NAMALWA (cell line): ENCODE measurements around the gene PLA2R1.

Experiments used
- DNase-seq: peaks from one replicate; pipeline ENCODE4 v3.0.0-alpha.2; 2015; ENCODE audit warnings: low spot score

Gene PLA2R1

DNA sequence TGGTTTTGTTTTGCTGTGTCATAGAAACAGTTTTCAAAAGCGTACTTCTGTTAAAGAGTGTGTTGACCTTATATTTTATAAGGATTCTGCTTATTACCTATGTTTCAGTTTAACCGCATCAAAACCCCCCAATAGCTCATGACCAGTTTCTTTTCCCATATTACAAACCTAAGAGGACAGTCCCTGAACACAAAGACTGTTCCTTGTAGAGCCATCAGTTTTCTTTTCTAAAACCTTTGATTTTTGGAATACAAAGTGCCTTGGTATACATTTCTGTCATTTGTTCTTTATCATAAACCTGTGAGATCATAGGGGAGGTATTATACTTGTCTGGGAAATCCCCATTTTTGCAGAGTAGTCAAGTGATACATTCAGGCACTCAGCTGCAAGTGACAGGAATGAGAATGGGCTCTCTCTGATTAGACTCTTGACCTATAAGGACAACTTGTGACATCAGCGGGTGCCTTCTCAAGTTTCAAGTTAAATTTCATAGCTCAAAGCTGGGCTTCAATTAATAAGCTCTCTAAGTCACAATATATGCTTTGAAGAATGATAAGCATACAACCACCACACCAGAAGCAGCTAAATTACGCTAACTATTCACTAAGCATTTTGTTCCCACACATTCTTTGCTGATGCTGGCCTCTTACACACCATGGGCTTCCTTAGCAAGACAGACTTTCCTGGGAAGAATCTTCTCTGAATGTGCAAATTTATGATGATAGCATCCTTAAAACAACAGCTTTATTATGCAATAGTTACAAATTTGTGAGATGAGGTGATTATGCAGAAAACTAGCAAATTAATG lies 167.0 kb downstream of the PLA2R1 start:
- DNase-seq = peak; percentile 23

DNA sequence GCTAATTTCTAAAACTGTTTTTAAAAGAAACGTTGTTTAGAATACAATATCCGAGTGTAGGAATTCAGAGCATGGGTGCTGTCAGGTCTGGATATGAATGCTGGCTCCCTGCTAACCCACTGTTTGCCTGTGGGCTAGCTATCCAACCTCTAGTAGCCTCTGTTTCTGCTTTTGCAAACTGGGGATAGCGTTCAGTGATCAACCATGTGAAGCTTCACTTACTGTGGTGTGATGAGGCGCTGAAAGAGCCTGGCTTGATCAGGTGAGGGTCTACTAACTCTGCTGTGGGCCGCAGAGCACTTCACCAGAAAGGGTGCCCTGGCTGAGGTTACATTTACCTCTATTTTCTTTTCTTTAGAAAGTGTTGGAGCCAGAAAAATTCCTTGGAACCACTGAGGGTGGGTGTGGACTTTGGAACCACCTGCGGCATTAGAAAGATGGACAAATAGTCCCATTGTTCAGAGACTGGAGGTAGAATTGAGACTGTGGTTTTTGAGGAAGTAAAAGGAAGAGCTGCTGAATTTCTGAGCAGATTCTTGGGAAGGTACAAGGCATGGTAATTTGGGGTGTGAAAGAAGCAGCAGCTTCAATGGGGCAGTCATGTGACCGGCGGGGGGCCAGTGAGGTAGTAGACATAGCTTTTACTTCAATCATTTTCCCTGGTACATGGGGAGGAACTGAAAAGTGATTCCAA lies 168.1 kb downstream of the PLA2R1 start:
- DNase-seq = no peak

DNA sequence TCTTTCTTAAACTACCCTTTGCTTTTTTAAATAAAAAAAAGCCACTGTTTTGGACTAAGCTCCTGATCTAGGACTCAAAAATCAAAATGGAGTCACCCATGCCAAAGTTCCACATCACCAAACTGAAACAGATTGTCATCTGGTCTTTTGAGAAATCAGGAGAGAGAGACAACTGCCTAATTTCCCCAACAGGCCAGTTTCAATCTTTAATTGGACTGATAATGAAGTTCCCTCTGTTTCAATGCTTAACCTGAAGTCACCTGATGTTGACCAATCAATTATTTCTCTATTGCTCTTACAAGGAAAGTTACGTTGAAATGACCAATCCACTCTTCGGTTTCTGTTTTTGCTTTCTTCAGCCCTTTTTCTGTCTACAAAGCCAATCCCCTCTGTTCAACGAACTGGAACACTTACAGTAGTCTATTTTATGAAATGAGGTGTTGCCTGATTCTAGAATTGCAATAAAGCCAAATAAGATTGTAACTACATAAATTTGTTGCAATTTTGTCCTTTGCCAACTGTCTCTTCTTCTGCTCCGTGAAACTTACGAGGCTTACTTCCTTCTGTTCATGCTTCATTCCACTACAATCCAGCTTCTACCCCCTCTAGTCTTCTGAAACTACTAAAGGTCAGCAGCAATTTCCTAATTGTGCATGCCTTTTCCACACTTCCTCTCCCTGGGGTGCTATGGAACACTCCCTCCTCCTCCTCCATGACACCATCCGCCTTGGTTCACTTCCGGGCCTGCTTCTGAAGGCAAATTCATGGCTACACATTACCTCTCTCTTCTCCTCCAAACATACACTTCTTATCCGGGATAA lies 169.2 kb downstream of the PLA2R1 start:
- DNase-seq = no peak

DNA sequence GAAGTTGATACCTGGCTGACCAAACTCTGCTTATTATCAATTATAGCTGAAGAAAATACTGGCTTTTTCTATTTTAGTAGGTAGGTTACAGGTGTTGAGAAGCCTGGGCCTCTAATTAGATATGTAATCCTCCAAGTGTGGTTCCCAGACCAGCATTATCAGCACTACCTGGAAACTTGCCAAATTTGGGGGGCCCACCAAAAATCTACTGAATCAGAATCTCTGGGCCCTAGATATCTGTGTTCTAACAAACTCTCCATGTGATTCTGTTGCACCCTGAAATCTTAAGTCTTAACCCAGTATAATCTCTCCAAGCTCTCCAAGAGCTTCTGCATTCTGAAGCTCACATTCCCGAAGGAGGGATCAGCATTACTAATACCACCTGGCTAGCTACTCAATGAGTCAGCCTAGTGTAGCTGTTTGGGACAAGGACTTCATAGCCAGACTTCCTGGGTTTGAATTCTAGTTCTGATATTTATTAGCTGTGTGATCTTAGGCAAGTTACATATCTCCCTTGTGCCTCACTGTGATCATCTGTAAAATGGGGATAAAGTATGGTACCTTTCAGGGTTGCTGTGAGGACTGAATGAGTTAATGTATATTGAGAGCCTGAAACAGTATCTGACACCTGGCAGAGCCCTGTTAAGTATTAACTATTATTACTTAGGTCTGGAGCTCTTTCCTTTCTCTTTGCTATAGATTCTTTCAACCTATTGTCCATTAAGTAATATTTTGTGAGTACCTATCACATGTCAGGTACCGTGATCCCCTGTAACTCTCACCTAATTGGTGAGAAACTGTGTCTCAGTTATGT lies 170.3 kb downstream of the PLA2R1 start:
- no peak for DNase-seq

DNA sequence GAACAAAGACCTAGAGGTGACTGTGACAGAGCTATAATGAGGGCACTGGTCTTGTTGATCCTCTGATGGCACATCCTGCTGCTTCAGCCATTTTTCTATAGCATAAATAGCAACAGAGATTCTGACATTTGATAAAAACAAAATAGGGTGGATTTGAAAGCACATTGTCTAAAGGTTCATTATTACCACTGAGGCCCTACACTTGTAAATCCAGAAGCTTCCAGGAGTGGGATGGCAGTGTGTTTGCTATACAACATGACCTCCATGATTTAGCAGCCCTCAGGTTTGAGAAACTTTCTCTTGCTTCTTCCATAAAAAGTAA lies 171.2 kb downstream of the PLA2R1 start:
- DNase-seq = no peak

DNA sequence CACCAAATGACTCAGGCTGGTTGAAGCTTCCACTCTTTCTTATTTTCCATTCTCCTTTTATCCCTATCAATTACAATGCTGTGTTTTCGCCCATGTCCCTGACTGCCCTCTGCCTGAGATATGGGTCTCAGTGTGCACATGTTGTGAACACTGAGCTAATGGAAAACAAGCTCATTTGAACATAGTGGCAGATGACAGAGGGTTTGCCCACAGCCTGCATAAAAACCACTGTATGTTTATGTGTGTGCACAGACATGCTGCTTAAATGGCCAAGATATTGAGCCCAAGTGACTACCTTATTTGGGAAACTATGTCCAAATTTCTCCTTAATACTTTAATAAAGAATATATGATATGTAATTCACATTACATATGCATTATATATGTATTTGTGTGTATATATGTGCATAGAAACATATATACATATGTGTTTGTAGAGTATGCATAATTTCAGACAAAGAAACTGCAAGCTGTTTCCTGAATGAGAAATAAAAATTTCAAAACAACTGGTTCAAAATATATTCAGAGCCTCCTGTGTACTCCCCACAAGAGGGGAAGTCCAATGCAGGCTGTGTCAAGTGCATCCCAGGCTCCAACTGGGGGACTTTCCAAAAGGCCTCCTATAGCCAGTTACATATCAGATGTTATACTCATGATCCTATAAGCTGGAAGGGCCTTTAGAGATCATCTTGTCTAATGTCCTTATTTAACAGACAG lies 171.7 kb downstream of the PLA2R1 start:
- DNase-seq = no peak

DNA sequence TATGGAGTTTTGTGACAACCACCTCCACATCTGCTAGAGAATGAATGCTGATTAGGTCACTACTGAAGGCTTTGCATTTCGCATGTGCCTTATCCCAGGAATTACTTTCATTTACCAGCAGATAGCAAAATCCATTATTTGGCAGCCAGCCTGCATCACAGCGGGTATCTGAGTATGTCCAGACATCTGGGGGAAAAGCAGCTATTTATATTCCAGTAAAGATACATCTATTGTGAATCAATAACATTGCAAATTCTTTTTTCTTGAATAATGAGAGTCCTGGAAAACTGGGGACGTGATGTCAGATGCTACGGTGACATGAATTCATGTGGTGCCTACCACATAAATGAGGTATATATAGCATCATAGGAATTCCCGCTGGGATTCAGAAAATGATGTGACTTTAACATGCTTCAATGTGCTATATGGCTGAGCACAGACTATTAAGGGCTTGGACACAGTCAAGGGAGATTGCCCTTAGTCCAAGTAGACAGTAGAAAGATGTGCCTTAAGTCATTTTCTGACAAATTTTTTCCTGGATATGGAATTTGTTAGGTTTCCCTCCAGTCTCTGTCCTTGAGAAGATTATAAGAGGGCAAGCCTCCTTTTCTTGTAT lies 180.2 kb downstream of the PLA2R1 start:
- no peak for DNase-seq
